Measurements from ENCODE around the gene CRISP1.
"Not testable (repeated sequence)": the region's sequence is repeated elsewhere in the genome, so short reads cannot be mapped to it uniquely, and the experiment has no call there.

Gene CRISP1, protein sequence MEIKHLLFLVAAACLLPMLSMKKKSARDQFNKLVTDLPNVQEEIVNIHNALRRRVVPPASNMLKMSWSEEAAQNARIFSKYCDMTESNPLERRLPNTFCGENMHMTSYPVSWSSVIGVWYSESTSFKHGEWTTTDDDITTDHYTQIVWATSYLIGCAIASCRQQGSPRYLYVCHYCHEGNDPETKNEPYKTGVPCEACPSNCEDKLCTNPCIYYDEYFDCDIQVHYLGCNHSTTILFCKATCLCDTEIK

DNA sequence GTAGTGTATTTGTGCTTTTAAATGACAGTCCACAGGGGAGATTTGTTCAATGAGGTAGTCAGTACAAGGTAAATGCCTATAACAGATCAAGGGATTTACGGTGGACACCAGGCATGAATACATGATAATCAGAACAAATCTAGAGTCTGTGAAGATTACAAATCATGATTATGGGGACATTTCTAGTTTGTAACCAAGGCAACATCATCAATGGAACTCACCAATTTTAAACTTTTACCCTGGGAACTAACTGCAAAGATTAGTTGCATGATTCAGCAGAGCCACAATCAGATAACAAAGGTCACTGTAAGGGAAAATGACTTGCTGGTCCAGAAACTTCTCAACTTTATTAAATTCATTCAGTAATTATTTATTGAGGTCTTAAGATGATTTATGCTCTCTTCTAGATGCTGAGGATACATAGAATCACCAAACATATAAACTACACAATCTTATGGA, at the start of gene CRISP1:
Gene CRISP1, minus strand, starts transcription at position 51 of the 459 bp plus-strand sequence. CDS start 9,135 bp downstream, outside the sequence.
- no peak for DNase-seq

DNA sequence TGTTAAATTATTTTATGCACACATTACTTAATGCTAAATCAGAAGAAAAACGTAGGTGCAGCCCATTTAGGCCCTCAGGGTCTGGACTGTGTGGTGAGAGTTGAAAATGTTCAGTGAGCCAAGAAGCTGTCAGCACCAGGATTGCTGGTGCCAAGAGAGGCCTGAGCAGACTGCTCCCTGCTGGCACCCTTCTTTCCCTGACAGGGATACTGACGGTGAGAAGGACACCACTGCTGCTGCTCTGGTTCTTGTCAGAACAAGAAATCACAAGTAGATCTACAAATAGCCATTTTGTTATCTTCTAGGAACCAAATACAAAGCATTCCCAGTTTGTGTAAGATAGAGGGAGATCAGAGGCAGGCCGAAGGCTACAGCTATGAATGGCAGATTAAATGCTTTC, 48.7 kb upstream of the CRISP1 start:
- no peak for DNase-seq

DNA sequence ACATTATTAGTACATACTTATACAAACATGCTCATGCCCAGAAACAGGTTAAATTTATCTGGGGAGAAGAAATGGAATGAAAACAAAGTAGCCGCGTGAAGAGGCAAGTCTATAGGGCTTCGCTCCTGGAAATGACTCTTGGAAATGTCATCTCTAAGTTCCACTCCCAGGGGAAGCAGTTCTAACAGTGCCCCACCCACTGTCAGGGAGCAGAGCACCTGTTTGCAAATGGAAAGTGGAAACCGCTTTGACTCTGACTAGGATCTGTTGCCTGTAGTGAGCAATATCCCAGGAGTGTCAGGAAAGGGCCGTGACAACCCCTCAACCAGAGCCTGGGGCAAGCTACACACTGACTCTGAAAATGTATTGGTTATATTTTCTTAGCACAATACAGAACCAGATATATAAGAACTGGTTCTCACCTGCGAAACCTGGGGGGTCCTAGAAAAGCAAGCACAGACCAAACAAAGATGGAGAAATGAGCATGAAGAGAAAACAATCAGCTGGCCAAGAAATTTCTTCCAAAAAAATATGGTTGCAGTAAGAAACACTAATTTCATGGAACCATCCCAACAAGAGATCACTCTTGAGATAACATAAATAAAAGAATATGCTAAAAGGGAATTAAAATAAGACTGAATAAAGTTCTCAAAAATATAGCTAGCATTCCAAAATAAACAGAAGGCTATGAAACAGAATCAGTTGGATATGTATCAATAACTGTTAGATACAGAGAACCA, 47.5 kb upstream of the CRISP1 start:
- no peak for DNase-seq

DNA sequence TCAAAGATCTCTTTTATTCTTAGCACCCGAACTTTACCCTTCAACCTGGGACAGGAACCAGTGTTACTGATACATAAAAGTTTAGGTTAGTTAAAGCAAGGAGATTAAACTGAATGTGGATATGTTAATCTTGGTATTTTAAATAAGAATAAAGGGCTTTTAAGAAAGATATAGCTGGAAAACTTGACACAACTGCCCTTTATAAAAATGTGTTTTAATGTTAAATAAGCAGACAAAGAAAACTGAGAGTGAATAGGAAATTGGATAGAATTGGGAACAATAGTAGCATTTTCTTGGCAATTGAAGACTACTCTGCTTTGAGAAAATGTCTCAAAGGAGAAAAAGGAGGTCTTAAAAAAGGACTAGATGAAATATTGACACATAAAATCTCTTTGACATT, 45.9 kb upstream of the CRISP1 start:
- DNase-seq: no peak

DNA sequence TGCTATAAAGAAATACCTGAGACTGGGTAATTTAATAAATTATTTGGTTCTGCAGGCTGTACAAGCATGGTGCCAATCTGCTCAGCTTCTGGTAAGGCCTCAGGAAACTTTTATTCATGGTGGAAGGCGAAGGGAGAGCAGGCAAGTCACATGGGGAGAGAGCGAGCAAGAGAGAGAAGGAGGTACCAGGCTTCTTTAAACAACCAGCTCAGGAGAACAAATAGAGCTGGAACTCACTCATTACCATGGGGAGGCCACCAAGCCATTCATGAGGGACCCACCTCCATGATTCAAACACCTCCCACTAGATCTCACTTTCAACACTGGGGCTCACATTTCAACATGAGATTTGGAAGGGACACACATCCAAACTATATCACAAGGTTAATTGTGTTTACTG, 44.9 kb upstream of the CRISP1 start:
- DNase-seq: no peak

DNA sequence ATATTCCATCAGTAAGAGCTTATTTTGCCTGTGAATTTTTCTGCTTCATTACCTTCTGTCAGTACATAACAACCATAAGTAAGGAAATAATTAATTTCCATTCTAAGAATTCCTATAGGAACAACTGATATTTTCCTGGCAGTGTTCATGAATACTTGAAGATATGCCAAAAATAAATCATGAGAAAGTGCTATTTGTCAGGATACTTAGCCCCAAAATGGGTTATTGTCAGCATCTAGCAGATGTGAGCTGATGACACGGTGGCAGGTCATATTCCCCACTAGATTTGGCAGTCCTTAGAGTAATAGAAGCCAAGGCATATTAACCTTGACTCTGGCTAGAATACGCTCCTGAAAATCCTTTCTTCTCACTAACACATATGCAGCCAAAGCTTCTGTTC, 43.2 kb upstream of the CRISP1 start:
- peak; percentile 50 for DNase-seq

DNA sequence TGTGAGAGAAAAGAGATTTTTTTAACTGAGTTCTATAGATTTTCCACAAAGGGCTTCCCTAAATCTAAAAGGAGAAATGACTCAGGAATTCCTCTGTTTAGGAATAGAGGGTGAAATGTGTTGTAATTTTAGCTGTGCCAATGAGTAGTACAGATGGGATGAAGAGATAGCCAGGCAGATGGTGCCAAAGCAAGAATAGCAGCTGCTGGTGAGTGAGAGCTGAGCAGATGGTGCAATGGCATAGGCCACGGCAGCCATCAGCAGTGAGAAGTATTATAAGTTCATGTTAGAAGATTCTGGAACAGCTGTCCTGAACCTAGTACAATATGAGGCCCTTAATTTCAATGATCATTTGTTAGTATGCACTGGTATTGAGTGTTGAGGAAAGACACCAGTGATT, 40.2 kb upstream of the CRISP1 start:
- DNase-seq: no peak

DNA sequence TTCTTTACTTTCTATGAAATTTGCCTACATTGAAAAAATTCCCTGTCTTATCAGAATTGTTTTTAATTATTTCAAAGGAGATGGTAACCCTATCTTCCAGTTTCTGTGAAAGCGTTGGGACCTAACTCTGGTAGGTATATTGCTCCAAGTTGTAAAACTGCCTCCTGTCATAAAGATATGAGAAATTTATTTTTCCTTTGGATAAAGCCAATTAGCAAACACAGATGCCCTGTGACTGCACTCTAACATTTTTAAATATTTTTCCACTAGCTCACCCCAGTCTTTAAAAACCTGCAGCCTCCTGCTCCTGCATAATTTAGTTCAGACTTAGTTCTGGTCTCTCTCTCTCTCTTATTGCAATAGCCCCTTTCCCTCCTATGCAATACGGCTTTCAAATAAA, 39.0 kb upstream of the CRISP1 start:
- DNase-seq: no peak

DNA sequence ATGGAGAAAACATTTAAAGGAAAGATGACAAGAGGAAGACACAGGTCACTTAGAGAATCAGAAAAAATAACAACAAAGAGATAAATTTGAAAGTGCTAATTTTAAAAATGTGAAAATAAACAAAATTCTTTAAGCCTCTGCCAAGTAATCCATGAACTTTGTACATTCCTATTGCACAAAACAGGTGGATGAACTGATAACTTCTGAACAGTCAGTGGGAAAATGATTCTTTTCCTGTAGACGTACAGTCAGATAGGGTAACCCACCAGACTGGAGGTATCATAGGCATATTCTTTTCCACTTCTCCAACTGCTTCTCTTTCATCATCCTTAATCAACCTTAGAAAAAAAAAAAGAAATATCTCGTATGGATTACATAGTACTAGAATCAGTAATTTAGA, 36.5 kb upstream of the CRISP1 start:
- no peak for DNase-seq

DNA sequence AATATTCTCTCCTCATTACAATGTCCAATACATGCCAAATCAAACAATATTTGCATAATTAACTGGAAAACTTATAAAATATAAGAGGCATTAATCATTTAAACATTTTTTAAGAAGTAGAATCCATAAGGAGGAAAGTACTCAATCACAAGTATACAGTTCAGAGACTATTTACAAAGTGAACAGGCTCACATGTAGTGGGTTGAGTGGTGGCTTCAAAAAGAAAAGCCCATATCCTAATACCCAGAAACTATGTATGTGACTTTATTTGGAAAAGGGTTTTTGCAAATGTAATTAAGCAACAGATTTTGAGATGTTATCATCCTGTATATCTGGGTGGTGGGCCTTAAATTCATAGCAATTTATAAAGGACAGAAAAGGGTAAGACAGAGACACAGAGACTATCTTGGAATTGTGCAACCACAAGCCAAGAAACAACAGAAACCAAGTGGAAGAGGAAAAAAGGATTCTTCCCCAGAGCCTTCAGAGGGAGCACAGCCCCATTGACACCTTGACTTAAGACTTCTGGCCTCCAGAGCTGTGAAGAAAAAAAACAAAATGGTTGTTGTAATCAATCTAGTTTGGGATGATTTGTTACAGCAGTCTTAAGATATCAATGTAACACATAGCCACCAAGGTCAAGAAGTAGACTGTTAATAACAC, 32.7 kb upstream of the CRISP1 start:
- no peak for DNase-seq

DNA sequence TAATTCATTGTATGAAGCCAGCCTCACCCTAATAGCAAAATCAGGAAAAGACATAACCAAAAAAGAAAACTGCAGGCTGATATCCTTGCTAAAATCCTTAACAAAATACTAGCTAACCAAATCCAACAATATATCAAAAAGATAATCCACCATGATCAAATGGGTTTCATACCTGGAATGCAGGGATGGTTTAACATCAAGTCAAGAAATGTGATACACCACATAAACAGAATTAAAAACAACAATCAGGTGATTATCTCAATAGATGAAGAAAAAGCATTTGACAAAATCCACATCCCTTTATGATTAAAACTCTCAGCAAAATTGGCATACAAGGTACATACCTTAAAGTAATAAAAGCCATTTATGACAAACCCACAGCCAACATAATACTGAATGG, 29.2 kb upstream of the CRISP1 start:
- not testable (repeated sequence) for DNase-seq

DNA sequence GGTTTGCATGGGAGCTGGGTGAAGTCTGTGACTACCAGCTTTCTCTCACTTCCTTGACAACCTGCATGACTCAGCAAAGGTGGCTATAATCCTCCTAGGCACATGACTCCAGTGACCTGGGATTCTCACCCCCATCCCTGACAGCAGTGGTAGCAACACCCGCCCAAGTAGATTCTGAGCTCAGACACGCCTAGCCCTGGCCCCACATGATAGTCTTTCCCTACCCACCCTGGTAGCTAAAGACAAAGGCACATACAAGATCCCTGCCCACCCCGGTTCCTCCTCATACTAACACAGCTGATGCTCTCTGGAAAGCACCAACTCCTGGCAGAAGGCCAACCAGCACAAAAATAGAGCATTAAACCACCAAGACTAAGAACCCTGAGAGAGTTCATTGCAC, 25.9 kb upstream of the CRISP1 start:
- no peak for DNase-seq

DNA sequence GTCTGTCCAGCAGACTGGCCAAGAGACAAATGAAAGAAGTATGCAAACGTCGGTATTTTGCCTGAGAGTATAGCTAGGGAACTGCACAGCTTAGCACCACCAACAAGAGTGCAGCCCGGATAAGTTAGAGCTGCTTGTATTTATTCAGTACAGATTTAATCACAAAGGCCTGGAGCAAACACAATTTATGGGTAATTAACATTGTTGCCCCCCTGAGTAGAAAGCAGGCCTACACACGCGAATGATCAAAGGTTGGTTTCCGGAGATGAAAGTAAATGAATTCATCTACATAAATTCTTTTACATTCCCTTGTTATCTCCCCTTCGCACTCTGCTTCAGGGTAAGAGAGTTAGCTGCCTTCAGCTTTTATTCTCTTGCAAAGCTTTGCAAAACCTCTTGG, 24.7 kb upstream of the CRISP1 start:
- DNase-seq: no peak

DNA sequence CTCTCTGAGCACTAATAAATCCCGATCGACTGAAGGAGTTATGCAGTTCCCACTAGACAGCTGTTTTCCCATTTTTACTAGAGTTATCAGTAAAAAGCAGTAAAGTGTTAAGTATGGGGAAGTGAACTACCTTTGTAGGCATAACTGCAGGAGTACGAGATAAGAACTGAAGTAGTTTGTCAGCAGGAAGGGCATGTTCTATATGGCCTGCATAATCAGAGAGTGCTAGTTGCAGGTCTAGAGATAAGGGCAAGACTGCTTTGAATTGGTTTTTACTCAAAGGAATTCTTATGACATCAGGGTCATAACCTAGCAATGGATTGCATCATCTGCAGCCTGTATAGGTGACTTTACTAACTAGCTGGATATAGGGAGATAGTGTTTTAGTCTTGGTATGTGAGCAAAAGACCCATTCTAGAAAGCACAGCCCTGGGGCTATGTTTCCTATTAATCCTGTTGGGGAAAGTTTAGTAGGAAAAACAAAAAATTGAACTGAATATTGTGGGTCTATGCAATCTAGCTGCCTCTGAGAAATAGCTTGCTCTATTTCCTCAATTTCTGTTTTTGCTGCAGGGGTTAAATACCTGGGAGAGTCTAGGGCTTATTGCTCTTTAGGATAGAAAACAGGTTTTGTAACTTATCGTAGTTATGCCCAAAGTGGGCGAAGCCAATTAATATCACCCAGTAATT, 22.6 kb upstream of the CRISP1 start:
- DNase-seq: no peak

DNA sequence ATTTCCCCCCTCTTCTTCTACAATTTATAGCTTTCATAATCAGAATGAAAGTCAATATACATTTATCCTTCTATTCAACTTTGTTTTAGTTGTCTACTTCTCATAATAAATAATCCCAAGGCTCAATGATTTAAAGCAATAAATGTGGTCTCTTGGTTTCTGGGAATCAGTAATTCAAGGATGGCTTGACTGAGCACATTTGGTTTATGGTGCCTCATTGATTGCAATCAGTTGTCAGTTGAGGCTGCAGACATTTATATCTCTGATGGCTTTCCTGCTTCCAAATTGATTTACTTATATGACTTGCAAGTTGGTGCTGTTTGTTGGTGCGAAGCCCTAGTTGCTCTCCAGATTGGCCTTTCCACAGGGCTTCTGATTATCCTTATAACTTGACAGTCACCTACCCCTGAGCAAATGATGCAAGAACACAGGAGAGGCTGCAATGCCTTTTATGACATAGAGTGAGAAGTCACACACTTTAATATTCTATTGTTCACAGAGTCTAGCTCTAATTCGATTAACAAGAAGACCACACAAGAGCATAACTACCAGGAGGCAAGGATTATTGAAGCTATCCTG, 2.7 kb upstream of the CRISP1 start:
- DNase-seq: no peak

DNA sequence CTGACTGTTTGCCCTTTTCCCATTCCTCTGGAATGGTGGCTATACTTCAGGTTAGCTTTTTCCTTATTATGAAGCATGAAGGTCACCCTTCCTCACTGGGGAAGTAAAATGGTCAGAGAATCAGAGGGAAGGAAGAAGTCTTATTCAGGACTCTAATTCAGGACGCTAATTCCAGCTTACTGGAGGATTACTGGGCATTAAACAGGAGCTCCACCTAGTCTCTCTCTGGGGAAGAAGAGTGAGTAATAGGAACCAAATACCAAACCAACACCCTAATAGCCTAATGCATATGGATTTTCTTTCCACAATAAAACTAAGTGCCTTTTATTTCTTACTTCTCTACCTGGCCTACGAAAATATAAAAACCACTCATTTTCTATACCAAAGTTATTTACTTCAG, 10.1 kb downstream of the CRISP1 start:
- DNase-seq: no peak

DNA sequence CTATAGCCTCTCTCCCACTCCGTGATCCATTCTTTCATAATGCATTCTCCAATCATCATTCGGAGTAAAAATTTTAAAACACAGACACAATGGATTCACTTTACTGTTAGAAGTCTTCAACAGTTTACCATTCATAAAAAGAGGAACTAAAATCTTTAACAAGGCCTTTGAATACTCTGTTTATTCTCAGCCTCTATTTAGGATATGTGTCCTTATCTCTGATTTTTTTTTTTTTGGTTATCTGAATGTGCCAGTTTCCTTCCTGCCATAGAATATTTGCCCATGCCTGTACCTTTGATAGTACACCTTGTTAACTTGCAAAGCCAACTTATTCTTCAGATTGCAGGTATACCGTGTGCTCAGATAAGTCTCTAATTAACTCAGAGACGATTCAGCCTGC, 11.1 kb downstream of the CRISP1 start:
- no peak for DNase-seq

DNA sequence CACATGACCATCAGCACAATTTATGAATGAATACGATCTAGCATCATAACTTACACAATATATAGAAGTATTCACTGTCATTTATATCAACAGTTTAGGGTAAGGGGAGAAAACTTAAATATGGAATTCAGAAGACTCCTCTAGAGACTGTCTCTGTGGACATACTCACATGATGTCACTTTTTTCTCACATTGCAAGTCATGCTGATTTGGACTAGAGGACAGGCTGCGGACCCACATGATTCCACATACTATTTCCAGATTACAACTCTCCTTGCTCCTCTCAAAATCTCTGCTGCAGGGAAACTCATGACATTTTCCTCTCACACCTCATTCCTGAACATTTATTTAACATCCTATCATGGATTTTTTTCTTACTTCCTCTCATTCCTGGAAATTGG, 13.4 kb downstream of the CRISP1 start:
- no peak for DNase-seq

DNA sequence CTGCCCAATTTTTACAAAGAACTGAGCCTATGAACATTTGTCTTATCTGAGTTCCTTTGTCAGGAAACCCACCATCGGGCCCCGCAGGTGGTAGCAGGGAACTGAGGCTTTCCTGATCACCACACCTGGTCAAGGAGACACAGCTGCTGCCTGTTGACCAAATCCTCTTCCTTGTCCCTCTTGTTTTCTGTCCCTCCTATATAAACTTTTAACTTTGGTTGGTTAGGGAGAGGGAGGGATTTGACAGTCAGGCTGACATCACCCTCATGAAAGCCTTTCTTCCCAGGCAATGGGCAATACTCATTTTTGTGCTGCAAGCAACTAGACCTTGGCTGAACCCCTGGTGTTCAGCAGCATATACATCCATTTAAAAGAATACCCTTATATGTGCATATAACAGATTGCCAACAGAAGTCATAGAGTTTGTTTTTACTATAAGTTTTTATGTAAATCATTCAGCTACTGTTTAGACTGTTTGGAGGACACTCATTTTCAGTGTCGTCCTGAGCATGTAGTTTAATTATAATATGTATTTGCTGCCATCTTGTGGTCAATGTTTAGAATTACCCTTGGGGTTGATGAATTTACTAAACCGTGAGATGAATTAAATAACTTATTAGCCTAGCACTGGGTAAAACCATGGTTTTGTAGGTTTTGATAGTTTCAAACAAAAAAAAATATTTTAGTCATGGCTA, 17.0 kb downstream of the CRISP1 start:
- peak; percentile 35 for DNase-seq

DNA sequence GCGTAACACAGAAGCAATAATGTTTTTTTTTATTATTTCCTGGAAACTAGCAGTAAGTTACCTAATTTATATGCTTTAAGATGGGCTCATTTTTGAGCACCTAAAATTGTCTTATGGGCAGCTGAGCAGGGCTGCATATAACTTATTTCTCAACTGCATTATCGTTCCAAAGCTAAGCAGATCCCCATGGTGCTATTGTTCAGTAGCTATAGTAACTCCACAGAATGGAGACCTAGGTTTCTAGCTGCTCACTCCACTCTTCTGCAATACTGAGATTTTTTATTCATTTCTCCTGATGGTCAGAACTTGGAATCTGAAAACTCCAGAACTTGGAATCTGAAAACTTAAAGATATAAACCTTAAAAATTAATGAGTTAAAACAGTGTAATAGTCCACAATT, 18.7 kb downstream of the CRISP1 start:
- no peak for DNase-seq

DNA sequence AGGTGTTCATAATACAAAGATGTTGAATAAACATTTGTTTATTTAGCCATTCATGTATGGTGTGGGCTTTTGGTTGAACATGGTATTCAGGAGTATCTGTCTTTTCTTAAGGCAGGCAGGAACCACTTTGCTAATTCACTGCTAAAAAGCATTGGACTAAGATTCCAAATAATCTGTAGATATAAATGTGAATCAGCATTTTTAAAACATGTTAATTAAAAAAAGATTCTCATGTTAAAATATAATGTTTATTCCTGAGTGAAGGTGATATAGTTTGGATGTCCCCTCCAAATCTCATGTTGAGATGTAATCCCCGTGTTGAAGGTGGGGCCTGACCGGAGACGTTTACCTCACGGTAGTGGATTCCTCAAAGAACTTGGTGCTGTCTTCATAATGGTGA, 19.3 kb downstream of the CRISP1 start:
- no peak for DNase-seq

DNA sequence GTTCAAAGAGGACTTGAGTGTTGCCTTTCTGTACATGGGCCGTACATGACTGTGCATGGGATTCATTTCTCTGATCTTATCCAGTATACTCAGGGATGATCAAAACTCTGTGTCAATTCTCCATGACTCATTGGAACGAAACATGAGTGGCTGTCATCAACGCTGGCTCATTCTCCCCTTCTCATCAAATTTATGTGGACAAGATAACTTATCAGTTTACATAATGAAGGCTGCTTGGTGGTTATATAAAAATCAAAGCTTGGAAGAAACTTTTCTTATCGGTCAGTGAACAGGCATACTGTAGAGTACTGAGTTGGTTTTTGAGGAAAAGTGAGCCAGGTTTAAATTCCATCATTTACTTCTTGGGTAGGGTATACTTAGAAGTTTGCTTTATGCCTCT, 24.9 kb downstream of the CRISP1 start:
- DNase-seq: no peak

DNA sequence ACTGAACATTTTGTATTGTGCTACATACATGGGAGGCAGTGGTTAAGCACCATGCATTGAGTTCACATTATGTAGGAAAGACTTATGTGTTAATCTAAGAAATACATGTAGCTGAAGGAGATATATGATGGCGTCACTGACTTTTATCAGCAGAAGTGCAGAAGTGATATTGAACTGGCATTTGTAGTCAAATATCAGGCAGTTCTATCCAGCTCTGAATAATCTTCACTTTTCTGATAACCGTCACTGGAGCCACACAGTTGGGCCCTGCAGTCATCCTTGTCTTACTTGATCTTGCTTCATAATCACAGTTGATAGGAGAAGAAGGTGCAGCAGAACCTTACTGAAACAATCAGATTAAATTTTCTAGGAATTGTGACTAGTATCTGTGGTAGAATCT, 26.4 kb downstream of the CRISP1 start:
- no peak for DNase-seq
